ENCODE data around the gene SYT7. TPM values are rescaled to one million over a fixed set of nuclear protein-coding genes. Genes with fewer than 3 reads are reported as not detected.
A peak's percentile ranks its signal among the peaks of the same experiment; 100 is the strongest.

Gene SYT7
- total and polyA plus RNA-seq, 11 donors: 12.4 to 34.7 (median 17.4) TPM

- Histone ChIP-seq H3K27ac (peak overlapping the region in 9 of 12 donors; percentile 38 to 79 (median 67)), H3K36me3 (no peaks in the 10 kb centered on the region), H3K4me3 (peak overlapping the region in 5 of 12 donors; percentile 10 to 28 (median 17)), H3K27me3 (no peaks in the 10 kb centered on the region), H3K9me3 (no peaks in the 10 kb centered on the region), H3K4me1 (peaks cover 0 to 25% (median 17%) of the 10 kb centered on the region in 12 donors)
- WGBS, 4 donors: 37 to 62% (median 50%) methylated on average over 19 of the region's 19 CpGs
- DNase-seq (peak; percentile 77 to 88 (median 81)), ATAC-seq (peak; percentile 48 to 76 (median 68))
- intact Hi-C loops (cut with DNase I): loop anchor here in 2 of 10 donors (10.0 kb wide), 2 partner anchors 86 to 246 kb away; no protein-coding TSS in a partner anchor
- TF ChIP-seq CTCF (IDR thresholded peaks at IDR 0.05) (no peak), POLR2A (IDR thresholded peaks at IDR 0.05) (no peak)
These were observed 92.1 kb downstream of the SYT7 start for GRCh38 chr11:61488651-61489291.

GRCh38 chr11:61487342-61488025 is 93.4 kb downstream of the SYT7 start:
- intact Hi-C loops (cut with DNase I): loop anchor here in 2 of 10 donors (10.0 kb wide), 2 partner anchors 87 to 247 kb away; no protein-coding TSS in a partner anchor
- Histone ChIP-seq H3K27ac (peak overlapping the region in 2 of 12 donors; percentile 61 to 79), H3K4me1 (peaks cover 0 to 25% (median 17%) of the 10 kb centered on the region in 12 donors)

GRCh38 chr11:61486779-61487178 is 94.1 kb downstream of the SYT7 start:
- H3K27ac ChIP-seq: no peak overlapping the region
- ATAC-seq: no peak
- DNase-seq: no peak
- 88 to 91% (median 90%) methylated on average over 5 of the region's 5 CpGs for WGBS, 4 donors
- H3K27me3 ChIP-seq: no peaks in the 10 kb centered on the region
- no peak overlapping the region for H3K4me3 ChIP-seq
- intact Hi-C loops (cut with DNase I): loop anchor here in 2 of 10 donors (10.0 kb wide), 2 partner anchors 88 to 248 kb away; no protein-coding TSS in a partner anchor
- peaks cover 0 to 31% (median 17%) of the 10 kb centered on the region in 12 donors for H3K4me1 ChIP-seq
- TF ChIP-seq POLR2A (IDR thresholded peaks at IDR 0.05): no peak
- no peak for TF ChIP-seq CTCF (IDR thresholded peaks at IDR 0.05)
- H3K9me3 ChIP-seq: no peaks in the 10 kb centered on the region
- no peaks in the 10 kb centered on the region for H3K36me3 ChIP-seq

More at GRCh38 chr11:61487342-61488025, 93.4 kb downstream of the SYT7 start:
- ATAC-seq: no peak
- DNase-seq: no peak
- no peaks in the 10 kb centered on the region for H3K27me3 ChIP-seq
- TF ChIP-seq CTCF (IDR thresholded peaks at IDR 0.05): no peak
- no peak for TF ChIP-seq POLR2A (IDR thresholded peaks at IDR 0.05)
- H3K4me3 ChIP-seq: no peak overlapping the region
- H3K9me3 ChIP-seq: no peaks in the 10 kb centered on the region
- 85 to 96% (median 95%) methylated on average over 4 of the region's 4 CpGs for WGBS, 4 donors
- H3K36me3 ChIP-seq: no peaks in the 10 kb centered on the region

- H3K27me3 ChIP-seq: no peaks in the 10 kb centered on the region
- H3K36me3 ChIP-seq: no peaks in the 10 kb centered on the region
- WGBS, 4 donors: 85 to 89% (median 86%) methylated on average over 6 of the region's 6 CpGs
- no peaks in the 10 kb centered on the region for H3K9me3 ChIP-seq
- intact Hi-C loops (cut with DNase I): loop anchor here in 2 of 10 donors (10.0 kb wide), 2 partner anchors 89 to 249 kb away; no protein-coding TSS in a partner anchor
- DNase-seq (no peak), ATAC-seq (no peak)
- no peak overlapping the region for H3K4me3 ChIP-seq
- H3K4me1 ChIP-seq: peaks cover 0 to 38% (median 20%) of the 10 kb centered on the region in 12 donors
- TF ChIP-seq POLR2A (IDR thresholded peaks at IDR 0.05) (no peak), CTCF (IDR thresholded peaks at IDR 0.05) (no peak)
- H3K27ac ChIP-seq: no peak overlapping the region
These were observed 94.8 kb downstream of the SYT7 start for GRCh38 chr11:61486011-61486620.

All from heart left ventricle (tissue), 16 donors.